GM12878 (cell line): Measurements from ENCODE around the gene WNT16.

Experiments used
- BRCA1 ChIP-seq: IDR thresholded peaks from 2 replicates; pipeline ENCODE4 v1.6.1; 2011; ENCODE audit warnings: low read depth, low read length, improper control_type of control experiment
- EZH2 ChIP-seq: IDR thresholded peaks from 2 replicates; pipeline ENCODE4 v1.6.1; 2012; ENCODE audit warnings: low read depth, mild to moderate bottlenecking, control low read depth, inconsistent platforms, low read length, borderline replicate concordance; ENCODE audit not compliant: control insufficient read depth
- MYC ChIP-seq: IDR thresholded peaks from 2 replicates; pipeline ENCODE4 v1.6.1; 2011; ENCODE audit warnings: mild to moderate bottlenecking, low read length, moderate library complexity, inconsistent platforms; ENCODE audit not compliant: insufficient read depth, insufficient replicate concordance, insufficient read length, severe bottlenecking
- SP1 ChIP-seq: IDR thresholded peaks from one replicate; pipeline ENCODE4 v1.6.1; 2011; ENCODE audit warnings: low read depth, low read length
- SUZ12 ChIP-seq: fragments of 200-600 bp; sonication (generic); IDR thresholded peaks from one replicate; pipeline ENCODE4 v1.6.1; 2018; ENCODE audit warnings: antibody characterized with exemption, mild to moderate bottlenecking; ENCODE audit not compliant: unreplicated experiment
- ZSCAN29 ChIP-seq: fragments of 450-650 bp; IDR thresholded peaks from 2 replicates; pipeline ENCODE4 v1.6.1; 2017; ENCODE audit warnings: mild to moderate bottlenecking, moderate library complexity
- TF ChIP-seq, protein P1 (sequence below): IDR thresholded peaks from 2 replicates; pipeline ENCODE4 v1.6.1; 2011; ENCODE audit warnings: low read depth, low read length, improper control_type of control experiment, borderline replicate concordance

DNA sequence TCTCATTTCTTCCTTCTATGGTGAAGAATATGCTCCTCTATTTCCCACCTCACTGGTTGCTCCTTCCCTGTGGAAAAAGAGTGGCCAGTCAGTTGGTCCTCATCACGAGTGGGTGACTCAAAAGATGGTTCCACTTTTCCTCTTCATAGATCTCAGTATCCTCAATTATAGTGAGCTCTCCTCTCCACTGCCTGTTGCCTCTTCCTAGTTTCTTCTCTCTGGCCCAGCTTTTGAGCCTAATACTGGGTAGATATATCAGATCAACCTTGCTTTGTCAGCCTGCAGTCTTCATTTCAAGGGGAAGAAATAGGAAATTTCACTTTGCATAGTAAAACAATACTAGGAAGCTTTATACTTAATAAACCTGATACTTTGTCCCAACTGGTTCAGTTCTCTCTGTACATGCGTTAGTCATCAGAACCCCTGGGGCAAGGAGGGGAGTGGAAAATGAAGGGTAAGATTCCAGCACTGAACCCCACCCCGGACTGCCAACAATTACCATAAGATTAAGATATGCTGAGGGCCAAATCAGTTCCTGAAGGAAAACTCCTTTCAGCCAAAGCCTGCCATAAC, 15.5 kb upstream of the WNT16 start:
- TF ChIP-seq, protein P1, sequence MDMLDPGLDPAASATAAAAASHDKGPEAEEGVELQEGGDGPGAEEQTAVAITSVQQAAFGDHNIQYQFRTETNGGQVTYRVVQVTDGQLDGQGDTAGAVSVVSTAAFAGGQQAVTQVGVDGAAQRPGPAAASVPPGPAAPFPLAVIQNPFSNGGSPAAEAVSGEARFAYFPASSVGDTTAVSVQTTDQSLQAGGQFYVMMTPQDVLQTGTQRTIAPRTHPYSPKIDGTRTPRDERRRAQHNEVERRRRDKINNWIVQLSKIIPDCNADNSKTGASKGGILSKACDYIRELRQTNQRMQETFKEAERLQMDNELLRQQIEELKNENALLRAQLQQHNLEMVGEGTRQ, result no peak
- TF ChIP-seq EZH2, result no peak
- TF ChIP-seq SP1, result no peak
- TF ChIP-seq SUZ12, result no peak
- TF ChIP-seq ZSCAN29, result no peak
- no peak for TF ChIP-seq MYC
- TF ChIP-seq BRCA1, result no peak
